K562 (cell line): ENCODE results near the gene TIMM17A. TPM values are rescaled to one million over a fixed set of nuclear protein-coding genes. Genes with fewer than 3 reads are reported as not detected.
A peak's percentile ranks its signal among the peaks of the same experiment; 100 is the strongest.

Experiments
- ATAC-seq: fragments of 200-7000 bp; cut with Tn5 transposase; 3 replicates; pipeline ENCODE4 v1.9.1; 2020; ENCODE audit warnings: moderate library complexity
- BruUV-seq: library from RNA; stranded (reverse); fragments of 400-500 nt; replicated peaks from 2 replicates; lab custom pipeline; 2021; lab: Mats Ljungman, UMichigan
- CTCF ChIA-PET: fragments of 300-600 bp; formaldehyde crosslinking; extraction: SDS; loops from one replicate; lab custom pipeline; 2021; ENCODE audit warnings: low intra/inter-chr PET ratio; lab: Yijun Ruan, JAX
- POLR2A ChIA-PET: fragments of 300-600, 350-650 bp; sonication (Branson Sonifier 250); formaldehyde crosslinking; extraction: SDS; loops from one replicate; lab custom pipeline; 2021; ENCODE audit warnings: antibody characterized with exemption, inconsistent platforms; lab: Yijun Ruan, JAX
- DNase-seq, 4 experiments: peaks; one replicate each; pipeline versions ENCODE4 v3.0.0 to v3.0.0-alpha.2; 2011 to 2018; ENCODE audit warnings: low spot score in 3 of 4, mixed read lengths in 3 of 4; ENCODE audit errors: extremely low read depth in 1 of 4
- FAIRE-seq: peaks from 2 replicates; lab custom pipeline; 2011; peaks lifted over from hg19 to GRCh38; lab: Jason Lieb, UNC
- H2AFZ ChIP-seq: 2 replicates; pipeline ENCODE4 v1.6.0; 2011; ENCODE audit warnings: low read depth, low read length, control low read depth, inconsistent platforms
- H3K27ac ChIP-seq: fragments of 200-600 bp; 3 replicates; pipeline ENCODE4 v1.8.0; 2011; ENCODE audit warnings: low read depth, mild to moderate bottlenecking, control low read depth, inconsistent platforms, low read length, moderate library complexity, mixed read lengths; ENCODE audit errors: extremely low read depth
- H3K27me3 ChIP-seq, 2 experiments: fragments of 300-600 bp in 1 of 2; 2 replicates in 1 of 2; 3 replicates in 1 of 2; pipeline versions ENCODE4 v1.6.0 to v1.8.0; 2011; ENCODE audit warnings: inconsistent platforms in 2 of 2, low read length in 2 of 2, mild to moderate bottlenecking in 1 of 2, mixed read lengths in 1 of 2, moderate library complexity in 1 of 2; ENCODE audit not compliant: control insufficient read depth in 2 of 2, insufficient read depth in 2 of 2
- H3K36me3 ChIP-seq: fragments of 300-600 bp; 3 replicates; pipeline ENCODE4 v1.8.0; 2011; ENCODE audit warnings: mild to moderate bottlenecking, low read length, inconsistent platforms; ENCODE audit not compliant: control insufficient read depth, insufficient read depth
- H3K4me1 ChIP-seq, 2 experiments: fragments of 200-600 bp in 1 of 2; replicated peaks in 1 of 2; 2 replicates in 1 of 2; 3 replicates in 1 of 2; pipeline versions ENCODE4 v1.5.1 to v1.8.0; 2011; ENCODE audit warnings: inconsistent platforms in 2 of 2, low read length in 2 of 2, mild to moderate bottlenecking in 1 of 2, mixed read lengths in 1 of 2, moderate library complexity in 1 of 2; ENCODE audit not compliant: control insufficient read depth in 2 of 2, insufficient read depth in 2 of 2
- H3K4me2 ChIP-seq: 2 replicates; pipeline ENCODE4 v1.6.1; 2011; ENCODE audit warnings: low read length, control low read depth, inconsistent platforms, mixed read lengths; ENCODE audit not compliant: insufficient read depth
- H3K4me3 ChIP-seq: fragments of 200-600 bp; sonication (generic), shearing (Covaris generic); 2 replicates; pipeline ENCODE4 v1.5.1; 2016; ENCODE audit warnings: control low read depth, inconsistent platforms
- H3K79me2 ChIP-seq: fragments of 200-600 bp; 3 replicates; pipeline ENCODE4 v1.8.0; 2011; ENCODE audit warnings: low read length, inconsistent platforms; ENCODE audit not compliant: control insufficient read depth, insufficient read depth
- H3K9ac ChIP-seq, 2 experiments: 2 replicates each; pipeline versions ENCODE4 v1.6.0 to v1.6.1; 2011; ENCODE audit warnings: low read depth in 2 of 2, low read length in 2 of 2, control low read depth in 1 of 2, inconsistent platforms in 1 of 2, mild to moderate bottlenecking in 1 of 2, mixed read lengths in 1 of 2; ENCODE audit not compliant: insufficient read depth in 1 of 2
- H3K9me1 ChIP-seq: one replicate; pipeline ENCODE4 v1.6.0; 2011; ENCODE audit warnings: inconsistent platforms, mild to moderate bottlenecking, low read length, moderate library complexity; ENCODE audit not compliant: control insufficient read depth, insufficient read depth
- H3K9me3 ChIP-seq: replicated peaks from 2 replicates; pipeline ENCODE4 v1.5.1; 2011; ENCODE audit warnings: low read depth, low read length, inconsistent platforms; ENCODE audit not compliant: control insufficient read depth, insufficient read depth
- H4K20me1 ChIP-seq: replicated peaks from 2 replicates; pipeline ENCODE4 v1.6.1; 2011; ENCODE audit warnings: low read length, inconsistent platforms, mixed read lengths; ENCODE audit not compliant: control insufficient read depth, insufficient read depth
- CBFA2T3 ChIP-seq: fragments of 450-650 bp; IDR thresholded peaks from 2 replicates; pipeline ENCODE4 v1.6.1; 2017
- COPS2 ChIP-seq: fragments of 450-650 bp; conservative IDR thresholded peaks from 2 replicates; pipeline ENCODE4 v1.6.1; 2016; ENCODE audit warnings: mild to moderate bottlenecking, moderate library complexity
- DPF2 ChIP-seq: fragments of 450-650 bp; IDR thresholded peaks from 2 replicates; pipeline ENCODE4 v1.6.1; 2016
- ERF ChIP-seq: fragments of 450-650 bp; formaldehyde crosslinking; IDR thresholded peaks from 2 replicates; pipeline ENCODE4 v1.4.0; 2020; ENCODE audit warnings: mild to moderate bottlenecking, mixed read lengths
- HLTF ChIP-seq: fragments of 450-650 bp; IDR thresholded peaks from 2 replicates; pipeline ENCODE4 v1.6.1; 2016
- MCM2 ChIP-seq: fragments of 450-650 bp; IDR thresholded peaks from 2 replicates; pipeline ENCODE4 v1.6.1; 2017; ENCODE audit warnings: low read depth, mild to moderate bottlenecking
- MLLT1 ChIP-seq, 2 experiments: fragments of 450-650 bp; IDR thresholded peaks; 2 replicates each; pipeline ENCODE4 v1.6.1; 2016
- NBN ChIP-seq: fragments of 450-650 bp; IDR thresholded peaks from 2 replicates; pipeline ENCODE4 v1.6.1; 2016; ENCODE audit warnings: low read depth, mild to moderate bottlenecking
- PREB ChIP-seq: sonication (generic); formaldehyde crosslinking; IDR thresholded peaks from 2 replicates; pipeline ENCODE4 v1.8.1; 2023; ENCODE audit warnings: mild to moderate bottlenecking, missing genetic modification reagents
- RBFOX2 ChIP-seq: fragments of 200-400 bp; formaldehyde crosslinking; IDR thresholded peaks from 2 replicates; pipeline ENCODE4 v1.6.1; 2017; ENCODE audit warnings: low read depth, mild to moderate bottlenecking, low read length, moderate library complexity
- TGIF2 ChIP-seq: sonication (generic); formaldehyde crosslinking; IDR thresholded peaks from 2 replicates; pipeline ENCODE4 v1.8.1; 2022; ENCODE audit warnings: mild to moderate bottlenecking, missing genetic modification reagents, moderate library complexity
- ZNF121 ChIP-seq: sonication (generic); formaldehyde crosslinking; conservative IDR thresholded peaks from 2 replicates; pipeline ENCODE4 v1.8.0; 2022; ENCODE audit warnings: missing genetic modification reagents
- WGBS: fragments of 100-300 bp; shearing (Covaris generic); methylation state at CpG from one replicate; pipeline ENCODE4 v1.1.6; 2016; ENCODE audit warnings: low coverage, mixed read lengths; ENCODE audit not compliant: insufficient coverage; ENCODE audit errors: missing lambda C conversion rate; 5-methylcytosine and 5-hydroxymethylcytosine counted together
- in situ Hi-C: fragments of 300-500 bp; cut with MboI; formaldehyde crosslinking; loops from 4 replicates; pipeline ENCODE4 v1.15.0; 2018; ENCODE audit warnings: inconsistent platforms, mixed read lengths
- intact Hi-C: fragments of 100-400 bp; cut with micrococcal nuclease; formaldehyde crosslinking; loops from 2 replicates; pipeline ENCODE4 v1.14.2; 2022
- polyA plus RNA-seq, 8 experiments: library from polyadenylated mRNA; depleted of rRNA in 4 of 8; stranded (reverse) in 5 of 8; unstranded in 3 of 8; fragments of >200 nt; fragmentation: Nextera tagmentation in 2 of 8; fragmentation: Illumina TruSeq in 1 of 8; extraction: Ambion mirVana in 2 of 8; extraction: Trizol in 1 of 8; gene quantifications; 2 replicates each; pipeline versions ENCODE4 v1.2.1 to v1.2.3, GENCODE V29; 2011 to 2014; ENCODE audit warnings: inconsistent platforms in 1 of 8, missing spikeins in 1 of 8
- total RNA-seq, 7 experiments: library from RNA; depleted of rRNA in 6 of 7; stranded (reverse); fragments of >200 nt in 6 of 7; fragmentation: Illumina TruSeq in 2 of 7; extraction: Trizol in 2 of 7; gene quantifications; 2 replicates each; pipeline versions ENCODE4 v1.2.1 to v1.2.3, GENCODE V29; 2011 to 2021; ENCODE audit warnings: low replicate concordance in 1 of 7

TIMM17A gene
- total and polyA plus RNA-seq, 9 of the 15 experiments (the other 6 are each of a cell fraction or from before 2014, with no cell fraction given) = 116 to 744 (median 180) TPM

GRCh38 chr1:201966171-201966570 lies 10.9 kb downstream of the TIMM17A start:
- WGBS = 95% methylated on average over 5 of the region's 5 CpGs
- peaks cover 41% of the 10 kb centered on the region for H3K79me2 ChIP-seq
- DNase-seq (no peak), ATAC-seq (no peak), FAIRE-seq (no peak)
- ChIA-PET CTCF (no interaction called here), POLR2A (interaction anchor here (0.6 to 6.2 kb wide), 6 partner anchors 8 to 70 kb away, joined by 3 to 45 read pairs (median 6); partner anchors contain the start of genes RNPEP and TIMM17A)
- no peaks in the 10 kb centered on the region; a peak in 1 of 5 replicates for H3K4me1 ChIP-seq
- H3K9me3 ChIP-seq = no peaks in the 10 kb centered on the region
- no peak overlapping the region for H2AFZ ChIP-seq
- no TSS peak for BruUV-seq
- H3K27ac ChIP-seq = no peak overlapping the region
- peaks cover 90% of the 10 kb centered on the region for H3K36me3 ChIP-seq
- H3K4me2 ChIP-seq = no peak overlapping the region
- no peaks in the 10 kb centered on the region; the same call in 1 of the 2 replicates for H4K20me1 ChIP-seq
- no peaks in the 10 kb centered on the region for H3K27me3 ChIP-seq
- no peak overlapping the region for H3K9ac ChIP-seq
- intact Hi-C loops (no loop called here), in situ Hi-C loops (no loop called here)
- no peak overlapping the region for H3K4me3 ChIP-seq
- H3K9me1 ChIP-seq = no peaks in the 10 kb centered on the region
- TF ChIP-seq ERF (CRISPR knock-in tag) (no peak), TGIF2 (no peak), MCM2 (no peak), ZNF121 (peak; percentile 93)

GRCh38 chr1:201968202-201968925 lies 13.1 kb downstream of the TIMM17A start:
- FAIRE-seq = no peak
- CTCF ChIA-PET = interaction anchor here (1.0 kb wide), 1 partner anchor 73 kb away, joined by 3 read pairs; no protein-coding TSS in a partner anchor
- TF ChIP-seq HLTF = peak; percentile 89; the same call in 1 of the 2 replicates
- TF ChIP-seq COPS2 = no peak
- 0 out of 2 replicates have a peak, but pooled peaks have one; percentile 34 for TF ChIP-seq RBFOX2
- TF ChIP-seq DPF2 = 0 out of 2 replicates have a peak, but pooled peaks have one; percentile 16
- TF ChIP-seq CBFA2T3 = 0 out of 2 replicates have a peak, but pooled peaks have one; percentile 20
- TF ChIP-seq PREB (CRISPR knock-in tag) = no peak
- TF ChIP-seq NBN = 0 out of 2 replicates have a peak, but pooled peaks have one; percentile 41
- TF ChIP-seq MLLT1 (IDR thresholded peaks at IDR 0.05) = peak in 1 of 2 experiments; percentile 77; a peak in 1 of 4 replicates

More at GRCh38 chr1:201968202-201968925, 13.1 kb downstream of the TIMM17A start:
- H2AFZ ChIP-seq = no peak overlapping the region
- intact Hi-C loops (loop anchor here (2.0 kb wide), 1 partner anchor 14 kb away; the partner anchor contains the start of gene TIMM17A), in situ Hi-C loops (no loop called here)
- no peak overlapping the region for H3K9ac ChIP-seq
- H3K27me3 ChIP-seq = no peaks in the 10 kb centered on the region
- H3K27ac ChIP-seq = no peak overlapping the region
- no peaks in the 10 kb centered on the region; the same call in none of the 2 replicates for H4K20me1 ChIP-seq
- POLR2A ChIA-PET = interaction anchor here (0.6 to 2.4 kb wide), 15 partner anchors 11 to 439 kb away, joined by 3 to 9 read pairs (median 3); partner anchors contain the start of genes RNPEP and TIMM17A
- ATAC-seq (no peak), DNase-seq (no peak)
- H3K4me2 ChIP-seq = no peak overlapping the region
- H3K4me3 ChIP-seq = no peak overlapping the region
- no TSS peak for BruUV-seq
- WGBS = 63% methylated on average over 16 of the region's 16 CpGs
- H3K4me1 ChIP-seq = no peaks in the 10 kb centered on the region; a peak in 1 of 5 replicates
- peaks cover 26% of the 10 kb centered on the region for H3K79me2 ChIP-seq
- H3K9me3 ChIP-seq = no peaks in the 10 kb centered on the region
- no peaks in the 10 kb centered on the region for H3K9me1 ChIP-seq
- H3K36me3 ChIP-seq = peaks cover 68% of the 10 kb centered on the region
